Mesodermal cell (in vitro differentiated cells): ENCODE measurements around the gene GALNT9.
"Not testable (repeated sequence)": the region's sequence is repeated elsewhere in the genome, so short reads cannot be mapped to it uniquely, and the experiment has no call there.

Experiments used
- H3K27ac ChIP-seq: 2 replicates; pipeline ENCODE4 v1.7.0; 2013; ENCODE audit warnings: mild to moderate bottlenecking, low read depth, low read length, moderate library complexity; ENCODE audit not compliant: severe bottlenecking
- H3K36me3 ChIP-seq: 2 replicates; pipeline ENCODE4 v1.7.1; 2013; ENCODE audit warnings: mild to moderate bottlenecking, low read length, moderate library complexity; ENCODE audit not compliant: control insufficient read depth, insufficient read depth
- H3K4me1 ChIP-seq: one replicate; pipeline ENCODE4 v1.7.1; 2013; ENCODE audit warnings: mild to moderate bottlenecking, low read length; ENCODE audit not compliant: insufficient read depth, control insufficient read depth, poor library complexity, severe bottlenecking
- H3K4me3 ChIP-seq: 2 replicates; pipeline ENCODE4 v1.7.0; 2013; ENCODE audit warnings: low read length, control low read depth, mild to moderate bottlenecking; ENCODE audit not compliant: insufficient read depth, poor library complexity, severe bottlenecking; ENCODE audit errors: extremely low read depth
- H3K9me3 ChIP-seq: 2 replicates; pipeline ENCODE4 v1.7.1; 2013; ENCODE audit warnings: mild to moderate bottlenecking, low read length, moderate library complexity; ENCODE audit not compliant: control insufficient read depth
- WGBS, 2 experiments: methylation state at CpG; one replicate each; pipeline ENCODE4 v1.1.5; 2013; ENCODE audit warnings: missing lambda C conversion rate in 2 of 2; ENCODE audit not compliant: insufficient coverage in 2 of 2; 5-methylcytosine and 5-hydroxymethylcytosine counted together

GALNT9 gene

DNA sequence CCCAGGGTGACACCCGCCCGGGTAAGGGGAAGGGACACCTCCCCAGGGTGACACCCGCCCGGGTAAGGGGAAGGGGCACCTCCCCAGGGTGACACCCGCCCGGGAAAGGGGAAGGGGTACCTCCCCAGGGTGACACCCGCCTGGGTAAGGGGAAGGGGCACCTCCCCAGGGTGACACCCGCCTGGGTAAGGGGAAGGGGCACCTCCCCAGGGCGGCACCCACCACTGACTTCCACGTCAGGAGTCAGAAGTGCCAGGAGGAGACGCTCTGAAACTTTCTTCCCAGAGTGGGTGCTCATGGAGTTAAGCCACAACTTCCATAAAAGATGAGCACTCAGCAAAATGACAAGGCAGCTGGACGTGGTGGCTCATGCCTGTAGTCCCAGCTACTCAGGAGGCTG is 109.6 kb downstream of the GALNT9 start:
- peaks cover 24% of the 10 kb centered on the region for H3K9me3 ChIP-seq
- H3K4me3 ChIP-seq, H3K36me3 ChIP-seq, H3K4me1 ChIP-seq, H3K27ac ChIP-seq: not testable (repeated sequence)
- 65 to 68% methylated on average over 9 of the region's 12 CpGs for WGBS, 2 experiments

GRCh38 chr12:132219323-132219722 is 110.1 kb downstream of the GALNT9 start:
- no peak overlapping the region for H3K4me3 ChIP-seq
- no peaks in the 10 kb centered on the region for H3K4me1 ChIP-seq
- H3K27ac ChIP-seq = no peak overlapping the region
- peaks cover 21% of the 10 kb centered on the region for H3K9me3 ChIP-seq
- H3K36me3 ChIP-seq = no peaks in the 10 kb centered on the region
- 81 to 85% methylated on average over 12 to 16 of the region's 16 CpGs for WGBS, 2 experiments

DNA sequence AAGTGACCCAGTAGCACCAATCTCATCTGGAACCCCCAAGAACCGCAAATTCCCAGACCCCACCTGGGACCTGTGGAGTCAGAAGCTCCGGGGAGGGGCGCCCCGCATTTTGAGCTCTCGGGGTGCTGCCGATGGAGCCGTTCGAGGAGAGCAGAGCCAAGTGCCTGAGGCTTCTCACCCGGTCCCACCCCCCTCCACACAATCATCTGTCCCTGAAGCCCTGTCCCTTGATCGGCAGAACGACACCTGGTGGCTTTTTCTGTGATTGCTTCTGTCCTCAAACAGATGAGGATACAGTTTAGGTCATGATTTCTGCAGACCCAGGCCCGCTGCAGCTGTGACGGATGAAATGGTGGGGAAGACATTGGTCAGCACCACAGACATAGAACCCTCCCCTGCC is 110.5 kb downstream of the GALNT9 start:
- peaks cover 21% of the 10 kb centered on the region for H3K9me3 ChIP-seq
- 49 to 53% methylated on average over 11 of the region's 13 CpGs for WGBS, 2 experiments
- H3K36me3 ChIP-seq = no peaks in the 10 kb centered on the region
- no peak overlapping the region for H3K4me3 ChIP-seq
- no peak overlapping the region for H3K27ac ChIP-seq
- H3K4me1 ChIP-seq = no peaks in the 10 kb centered on the region

GRCh38 chr12:132218527-132218875 is 110.9 kb downstream of the GALNT9 start:
- 78 to 80% methylated on average over 8 to 14 of the region's 14 CpGs for WGBS, 2 experiments
- Histone ChIP-seq H3K27ac (no peak overlapping the region), H3K4me1 (no peaks in the 10 kb centered on the region), H3K9me3 (peaks cover 21% of the 10 kb centered on the region), H3K36me3 (no peaks in the 10 kb centered on the region), H3K4me3 (no peak overlapping the region)

DNA sequence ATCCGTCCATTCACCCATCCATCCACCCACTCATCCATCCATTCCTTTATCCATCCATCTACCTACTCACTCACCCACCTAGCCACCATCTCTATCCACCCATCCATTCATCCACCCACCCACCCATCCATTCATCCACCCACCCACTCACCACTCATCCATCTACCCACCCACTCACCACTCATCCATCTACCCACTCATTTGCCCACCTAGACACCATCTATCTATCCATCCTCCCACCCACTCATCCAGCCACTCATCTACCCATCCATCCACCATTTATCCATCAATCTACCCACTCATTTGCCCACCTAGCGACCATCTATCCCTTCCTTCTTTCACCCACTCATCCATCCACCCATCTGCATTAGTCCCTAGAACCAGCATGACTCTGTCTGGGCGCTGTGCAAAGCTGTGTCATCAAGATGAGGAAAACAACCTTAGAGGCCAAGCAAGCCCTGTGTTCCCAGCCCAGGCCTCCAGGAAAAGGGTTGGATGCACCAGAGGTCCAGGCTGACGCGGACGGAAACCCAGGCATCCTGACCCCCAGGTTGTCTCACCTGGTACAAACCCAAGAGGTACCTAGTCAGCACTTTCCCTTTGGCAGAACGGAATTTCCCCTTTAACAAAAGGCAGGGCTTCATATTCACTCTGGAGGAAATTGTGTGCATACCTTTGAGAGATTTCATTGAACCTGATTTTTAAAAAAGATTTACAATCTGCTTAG is 111.4 kb downstream of the GALNT9 start:
- peaks cover 21% of the 10 kb centered on the region for H3K9me3 ChIP-seq
- WGBS, 2 experiments = 59 to 60% methylated on average over 5 to 7 of the region's 7 CpGs
- H3K36me3 ChIP-seq = no peaks in the 10 kb centered on the region
- H3K27ac ChIP-seq = no peak overlapping the region
- H3K4me1 ChIP-seq = no peaks in the 10 kb centered on the region
- no peak overlapping the region for H3K4me3 ChIP-seq

DNA sequence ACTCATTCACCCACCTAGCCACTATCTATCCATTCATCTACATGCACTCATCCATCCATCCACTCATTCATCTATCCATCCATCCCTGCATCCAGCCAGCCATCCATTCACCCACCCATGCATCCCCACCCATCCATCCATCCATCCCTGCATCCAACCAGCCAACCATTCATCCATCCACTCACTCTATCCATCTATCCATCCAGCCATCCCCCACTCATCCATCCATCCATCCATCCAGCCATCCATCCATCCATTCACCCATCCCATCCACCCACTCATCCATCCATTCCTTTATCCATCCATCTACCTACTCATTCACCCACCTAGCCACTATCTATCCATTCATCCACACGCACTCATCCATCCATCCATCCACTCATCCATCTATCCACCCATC is 112.0 kb downstream of the GALNT9 start:
- Histone ChIP-seq H3K36me3 (no peaks in the 10 kb centered on the region), H3K4me1 (no peaks in the 10 kb centered on the region), H3K9me3 (peaks cover 21% of the 10 kb centered on the region), H3K27ac (no peak overlapping the region), H3K4me3 (no peak overlapping the region)
- 67 to 90% methylated on average over 1 of the region's 1 CpG for WGBS, 2 experiments

- no peaks in the 10 kb centered on the region for H3K4me1 ChIP-seq
- 69 to 73% methylated on average over 17 to 20 of the region's 21 CpGs for WGBS, 2 experiments
- H3K27ac ChIP-seq = no peak overlapping the region
- H3K4me3 ChIP-seq = no peak overlapping the region
- H3K9me3 ChIP-seq = peaks cover 25% of the 10 kb centered on the region
- H3K36me3 ChIP-seq = no peaks in the 10 kb centered on the region
These were observed 112.9 kb downstream of the GALNT9 start for GRCh38 chr12:132216354-132216987.

DNA sequence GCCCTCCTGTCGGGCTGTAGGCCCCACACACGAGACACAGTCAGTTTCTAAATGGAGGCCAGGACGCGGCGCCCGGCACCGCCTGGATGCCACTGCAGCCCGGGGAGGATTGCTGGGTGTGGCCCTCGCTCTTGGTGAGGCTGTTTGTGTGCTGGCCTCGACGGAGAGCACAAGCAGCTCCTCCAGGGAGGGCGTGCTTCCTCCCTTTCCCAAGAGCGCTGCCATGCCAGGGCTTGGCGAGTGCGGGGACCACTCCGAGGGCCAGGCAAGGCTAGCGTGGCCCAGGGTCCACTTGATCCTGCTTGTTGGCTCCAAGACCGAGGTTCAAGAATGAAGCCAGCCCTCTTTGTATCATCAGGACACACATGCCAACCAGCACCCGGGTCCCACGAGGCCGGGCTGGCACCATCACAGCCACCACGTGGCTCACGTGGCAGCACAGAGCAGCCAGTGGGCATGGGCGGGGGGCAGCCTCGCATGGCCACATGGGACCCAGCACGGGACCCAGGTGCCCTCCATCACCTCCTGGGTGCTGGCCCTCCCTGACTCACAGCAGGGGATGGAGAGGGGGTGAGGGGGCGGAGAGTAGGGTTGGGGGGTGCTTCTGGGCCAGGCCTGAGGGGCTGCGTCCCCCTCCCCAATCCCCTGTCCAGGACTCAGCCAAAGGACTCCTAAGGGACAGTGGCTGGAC is 113.9 kb downstream of the GALNT9 start:
- H3K9me3 ChIP-seq = peaks cover 25% of the 10 kb centered on the region
- H3K4me3 ChIP-seq = no peak overlapping the region
- no peak overlapping the region for H3K27ac ChIP-seq
- 83 to 85% methylated on average over 22 to 26 of the region's 28 CpGs for WGBS, 2 experiments
- H3K4me1 ChIP-seq = no peaks in the 10 kb centered on the region
- H3K36me3 ChIP-seq = no peaks in the 10 kb centered on the region

- Histone ChIP-seq H3K4me1 (no peaks in the 10 kb centered on the region), H3K27ac (no peak overlapping the region), H3K36me3 (no peaks in the 10 kb centered on the region), H3K4me3 (no peak overlapping the region), H3K9me3 (peaks cover 25% of the 10 kb centered on the region)
- 73 to 77% methylated on average over 22 of the region's 22 CpGs for WGBS, 2 experiments
These were observed 114.5 kb downstream of the GALNT9 start for GRCh38 chr12:132214891-132215290.

DNA sequence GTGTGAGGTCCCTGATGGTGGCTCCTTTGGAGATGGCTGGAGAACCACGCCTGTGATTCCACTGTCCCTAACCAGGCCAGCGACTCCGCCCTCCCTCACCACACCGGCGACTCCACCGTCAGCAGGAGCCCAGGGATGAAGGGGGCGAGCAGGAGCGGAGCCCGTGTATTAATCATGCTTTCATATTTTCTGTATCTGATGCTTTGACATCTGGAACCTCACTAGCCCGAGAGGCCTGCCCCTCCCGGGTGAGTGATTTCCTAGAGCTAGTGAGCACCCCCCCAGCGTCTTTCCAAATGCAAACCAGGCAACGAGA is 115.3 kb downstream of the GALNT9 start:
- whole genome bisulfite sequencing, 2 experiments = 84 to 92% methylated on average over 4 to 13 of the region's 13 CpGs
- Histone ChIP-seq H3K4me1 (no peaks in the 10 kb centered on the region), H3K9me3 (peaks cover 25% of the 10 kb centered on the region), H3K4me3 (no peak overlapping the region), H3K36me3 (no peaks in the 10 kb centered on the region), H3K27ac (no peak overlapping the region)
